ENCODE measurements around the gene CCDC180. TPM values are rescaled to one million over a fixed set of nuclear protein-coding genes. Genes with fewer than 3 reads are reported as not detected.

Gene CCDC180
- total RNA-seq, 2 donors from 2014 or later, result 4.9 to 10.9 TPM

- Histone ChIP-seq H3K4me3 (ENCODE audit: low read length) (no peak overlapping the region), H3K9ac (ENCODE audit: extremely low read depth, low read length, poor library complexity, severe bottlenecking) (no peak overlapping the region), H3K4me1 (ENCODE audit: control insufficient read depth, insufficient read depth, low read length) (peaks cover 13% of the 10 kb centered on the region), H3K36me3 (ENCODE audit: control insufficient read depth, insufficient read depth, low read length) (peaks cover 18% of the 10 kb centered on the region), H3K9me3 (ENCODE audit: control insufficient read depth, low read length) (peaks cover 22% of the 10 kb centered on the region), H3K27ac (ENCODE audit: low read depth, low read length) (no peak overlapping the region), H3K27me3 (ENCODE audit: control insufficient read depth, insufficient read depth, low read length, poor library complexity, severe bottlenecking) (no peaks in the 10 kb centered on the region)
- no peak overlapping the region for H3K4me3 Mint-ChIP-seq
- H3K9me3 Mint-ChIP-seq, result peaks cover 13% of the 10 kb centered on the region
- peaks cover 17% of the 10 kb centered on the region for H3K4me1 Mint-ChIP-seq
- H3K27ac Mint-ChIP-seq, result no peak overlapping the region
- 94 to 95% methylated on average over 3 of the region's 3 CpGs for WGBS, 2 experiments (ENCODE audit: insufficient coverage in 1 of 2, insufficient read length in 1 of 2)
- peaks cover 68% of the 10 kb centered on the region for H3K36me3 Mint-ChIP-seq (ENCODE audit: low read depth)
- DNase-seq, result no peak
- no peaks in the 10 kb centered on the region for H3K27me3 Mint-ChIP-seq (ENCODE audit: insufficient read depth)
- TF ChIP-seq, protein P1, sequence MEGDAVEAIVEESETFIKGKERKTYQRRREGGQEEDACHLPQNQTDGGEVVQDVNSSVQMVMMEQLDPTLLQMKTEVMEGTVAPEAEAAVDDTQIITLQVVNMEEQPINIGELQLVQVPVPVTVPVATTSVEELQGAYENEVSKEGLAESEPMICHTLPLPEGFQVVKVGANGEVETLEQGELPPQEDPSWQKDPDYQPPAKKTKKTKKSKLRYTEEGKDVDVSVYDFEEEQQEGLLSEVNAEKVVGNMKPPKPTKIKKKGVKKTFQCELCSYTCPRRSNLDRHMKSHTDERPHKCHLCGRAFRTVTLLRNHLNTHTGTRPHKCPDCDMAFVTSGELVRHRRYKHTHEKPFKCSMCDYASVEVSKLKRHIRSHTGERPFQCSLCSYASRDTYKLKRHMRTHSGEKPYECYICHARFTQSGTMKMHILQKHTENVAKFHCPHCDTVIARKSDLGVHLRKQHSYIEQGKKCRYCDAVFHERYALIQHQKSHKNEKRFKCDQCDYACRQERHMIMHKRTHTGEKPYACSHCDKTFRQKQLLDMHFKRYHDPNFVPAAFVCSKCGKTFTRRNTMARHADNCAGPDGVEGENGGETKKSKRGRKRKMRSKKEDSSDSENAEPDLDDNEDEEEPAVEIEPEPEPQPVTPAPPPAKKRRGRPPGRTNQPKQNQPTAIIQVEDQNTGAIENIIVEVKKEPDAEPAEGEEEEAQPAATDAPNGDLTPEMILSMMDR (conservative IDR thresholded peaks at IDR 0.05), result no peak
These were observed 26.6 kb upstream of the CCDC180 start for GRCh38 chr9:97280755-97281330.

DNA sequence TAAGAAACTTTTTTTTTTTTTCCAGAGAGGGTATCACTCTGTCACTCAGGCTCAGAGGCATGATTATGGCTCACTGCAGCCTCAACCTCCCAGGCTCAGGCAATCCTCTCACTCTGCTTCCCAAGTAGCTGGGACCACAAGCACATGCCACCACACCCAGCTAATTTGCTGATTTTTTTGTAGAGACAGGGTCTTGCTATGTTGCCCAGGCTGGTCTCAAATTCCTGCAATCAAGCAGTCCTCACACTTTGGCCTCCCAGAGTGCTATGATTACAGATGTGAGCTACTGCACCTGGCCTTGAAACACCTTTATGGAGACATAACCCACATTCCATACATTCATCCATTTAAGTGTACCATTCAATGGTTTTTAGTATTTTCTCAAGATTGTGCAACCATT, 23.7 kb upstream of the CCDC180 start:
- no peaks in the 10 kb centered on the region for H3K4me1 ChIP-seq (ENCODE audit: control insufficient read depth, insufficient read depth, low read length)
- Mint-ChIP-seq H3K27me3 (ENCODE audit: insufficient read depth) (no peaks in the 10 kb centered on the region), H3K9me3 (peaks cover 19% of the 10 kb centered on the region), H3K27ac (no peak overlapping the region), H3K4me3 (no peak overlapping the region), H3K4me1 (no peaks in the 10 kb centered on the region), H3K36me3 (ENCODE audit: low read depth) (peaks cover 75% of the 10 kb centered on the region)
- H3K27ac ChIP-seq (ENCODE audit: low read depth, low read length), result no peak overlapping the region
- peaks cover 16% of the 10 kb centered on the region for H3K36me3 ChIP-seq (ENCODE audit: control insufficient read depth, insufficient read depth, low read length)
- H3K9ac ChIP-seq (ENCODE audit: extremely low read depth, low read length, poor library complexity, severe bottlenecking), result no peak overlapping the region
- TF ChIP-seq, protein P1 (conservative IDR thresholded peaks at IDR 0.05), result no peak
- no peaks in the 10 kb centered on the region for H3K27me3 ChIP-seq (ENCODE audit: control insufficient read depth, insufficient read depth, low read length, poor library complexity, severe bottlenecking)
- no peak overlapping the region for H3K4me3 ChIP-seq (ENCODE audit: low read length)
- peaks cover 29% of the 10 kb centered on the region for H3K9me3 ChIP-seq (ENCODE audit: control insufficient read depth, low read length)
- no peak for DNase-seq

- no peaks in the 10 kb centered on the region for H3K27me3 Mint-ChIP-seq (ENCODE audit: insufficient read depth)
- peaks cover 73% of the 10 kb centered on the region for H3K36me3 Mint-ChIP-seq (ENCODE audit: low read depth)
- 91% methylated on average over 2 of the region's 2 CpGs; no CpG with 5 or more reads in 1 of the 2 experiments for WGBS, 2 experiments (ENCODE audit: insufficient coverage in 1 of 2, insufficient read length in 1 of 2)
These were observed 22.7 kb upstream of the CCDC180 start for GRCh38 chr9:97284798-97285197.

More at GRCh38 chr9:97284798-97285197, 22.7 kb upstream of the CCDC180 start:
- H3K27me3 ChIP-seq (ENCODE audit: control insufficient read depth, insufficient read depth, low read length, poor library complexity, severe bottlenecking), result no peaks in the 10 kb centered on the region
- no peak overlapping the region for H3K27ac ChIP-seq (ENCODE audit: low read depth, low read length)
- peaks cover 19% of the 10 kb centered on the region for H3K9me3 Mint-ChIP-seq
- no peak overlapping the region for H3K9ac ChIP-seq (ENCODE audit: extremely low read depth, low read length, poor library complexity, severe bottlenecking)
- H3K4me3 Mint-ChIP-seq, result no peak overlapping the region
- no peaks in the 10 kb centered on the region for H3K4me1 ChIP-seq (ENCODE audit: control insufficient read depth, insufficient read depth, low read length)
- peaks cover 29% of the 10 kb centered on the region for H3K9me3 ChIP-seq (ENCODE audit: control insufficient read depth, low read length)
- no peak overlapping the region for H3K27ac Mint-ChIP-seq
- TF ChIP-seq, protein P1 (conservative IDR thresholded peaks at IDR 0.05), result peak; percentile 48
- DNase-seq, result no peak
- no peaks in the 10 kb centered on the region for H3K4me1 Mint-ChIP-seq
- H3K4me3 ChIP-seq (ENCODE audit: low read length), result no peak overlapping the region
- peaks cover 11% of the 10 kb centered on the region for H3K36me3 ChIP-seq (ENCODE audit: control insufficient read depth, insufficient read depth, low read length)
